ENCODE measurements around the gene AFF3.

The AFF3 gene

DNA sequence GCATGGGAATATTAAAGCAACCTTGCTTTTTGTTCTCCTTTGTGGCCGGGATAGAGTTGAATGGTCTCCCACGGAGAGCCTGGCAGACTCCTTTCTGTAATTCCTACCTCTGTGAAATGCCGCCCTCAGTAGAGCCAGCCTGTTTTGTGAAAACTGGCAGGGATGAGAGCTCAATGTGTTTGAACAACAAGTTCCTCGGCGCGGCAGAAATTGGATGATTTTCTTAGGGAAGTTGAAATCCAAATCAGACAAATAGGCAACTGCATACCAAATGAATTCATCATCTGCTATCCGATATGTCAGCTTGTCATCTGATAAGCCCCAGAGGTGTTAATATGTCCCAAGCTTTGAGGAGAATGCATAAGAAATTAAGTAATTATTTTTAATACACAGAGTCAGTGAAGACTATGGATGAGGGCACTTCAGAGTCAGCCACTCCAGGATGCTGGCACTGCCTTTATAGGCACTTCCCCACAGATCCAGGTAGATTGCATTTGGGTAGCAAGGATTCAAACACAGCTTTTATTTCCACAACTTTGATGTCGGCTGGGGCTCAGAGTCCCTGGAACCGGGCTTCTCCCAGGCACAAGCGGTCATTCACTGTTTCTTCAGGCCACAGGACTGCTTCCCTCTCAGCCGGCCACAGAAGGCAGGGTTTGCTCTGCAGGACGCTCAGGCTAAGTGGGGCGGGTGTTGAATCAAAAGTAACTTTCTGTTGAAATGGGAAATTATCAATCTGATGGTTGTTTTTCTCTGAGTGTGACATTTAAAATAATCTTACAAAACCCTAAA, 569.8 kb downstream of the AFF3 start:
- Histone ChIP-seq H3K4me3 (no peak overlapping the region), H3K36me3 (peaks cover 17% of the 10 kb centered on the region; the same call in 1 of the 2 replicates), H3K4me2 (no peak overlapping the region), H3K27me3 (no peaks in the 10 kb centered on the region), H4K20me1 (no peaks in the 10 kb centered on the region), H3K4me1 (peaks cover 11% of the 10 kb centered on the region), H3K27ac (no peak overlapping the region), H3K9me3 (no peaks in the 10 kb centered on the region), H3K9ac (no peak overlapping the region)
- TF ChIP-seq Cebpa-rat (IDR thresholded peaks at IDR 0.05) = no peak

DNA sequence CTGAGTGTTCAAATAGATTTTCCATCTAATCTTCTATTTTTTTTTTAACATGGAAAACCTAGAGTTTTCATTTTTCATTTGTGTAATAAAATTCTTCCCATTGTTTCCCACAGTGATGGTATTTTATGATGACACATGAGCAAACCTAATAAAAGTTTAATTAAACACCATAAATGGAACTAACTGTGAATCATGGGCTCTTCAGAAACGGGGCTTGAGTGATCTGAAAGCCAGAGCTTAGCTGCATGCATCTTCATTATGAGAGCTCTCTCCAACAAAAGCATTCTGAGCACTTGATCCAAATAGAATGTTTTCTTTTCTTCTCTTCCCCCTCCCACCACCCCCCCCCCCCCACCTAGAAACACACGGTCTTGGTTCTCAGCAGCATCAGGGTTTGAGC, 570.4 kb downstream of the AFF3 start:
- H3K27ac ChIP-seq = no peak overlapping the region
- H3K36me3 ChIP-seq = peaks cover 16% of the 10 kb centered on the region; the same call in 1 of the 2 replicates
- H4K20me1 ChIP-seq = no peaks in the 10 kb centered on the region

DNA sequence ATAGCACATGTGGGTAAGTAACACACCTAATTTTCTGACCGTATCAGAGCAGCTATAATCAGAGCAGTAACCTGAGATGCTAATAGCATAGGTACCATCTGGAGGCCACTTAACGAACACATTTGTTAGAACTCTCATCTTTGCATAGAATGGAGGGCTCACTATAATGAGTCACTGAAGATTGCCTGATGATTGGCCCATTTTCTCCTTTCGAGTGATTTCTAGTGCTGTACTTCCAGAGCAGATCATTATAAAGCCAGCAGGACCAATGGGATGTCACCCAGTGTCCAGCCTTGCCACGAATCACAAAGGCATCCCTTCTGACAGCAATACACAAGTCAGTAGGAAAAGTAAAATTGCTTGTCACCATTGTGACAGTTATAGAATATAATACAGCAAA, 570.9 kb downstream of the AFF3 start:
- Histone ChIP-seq H3K9me3 (no peaks in the 10 kb centered on the region), H3K4me3 (no peak overlapping the region), H3K4me1 (peaks cover 1% of the 10 kb centered on the region), H3K27me3 (no peaks in the 10 kb centered on the region), H4K20me1 (no peaks in the 10 kb centered on the region), H3K36me3 (peaks cover 16% of the 10 kb centered on the region; the same call in 1 of the 2 replicates), H3K9ac (no peak overlapping the region), H3K4me2 (no peak overlapping the region), H3K27ac (no peak overlapping the region)
- no peak for TF ChIP-seq Cebpa-rat (IDR thresholded peaks at IDR 0.05)

More for the DNA sequence above, 570.4 kb downstream of the AFF3 start:
- Histone ChIP-seq H3K9me3 (no peaks in the 10 kb centered on the region), H3K4me3 (no peak overlapping the region), H3K4me1 (peaks cover 5% of the 10 kb centered on the region), H3K4me2 (no peak overlapping the region), H3K9ac (no peak overlapping the region), H3K27me3 (no peaks in the 10 kb centered on the region)
- no peak for TF ChIP-seq Cebpa-rat (IDR thresholded peaks at IDR 0.05)

DNA sequence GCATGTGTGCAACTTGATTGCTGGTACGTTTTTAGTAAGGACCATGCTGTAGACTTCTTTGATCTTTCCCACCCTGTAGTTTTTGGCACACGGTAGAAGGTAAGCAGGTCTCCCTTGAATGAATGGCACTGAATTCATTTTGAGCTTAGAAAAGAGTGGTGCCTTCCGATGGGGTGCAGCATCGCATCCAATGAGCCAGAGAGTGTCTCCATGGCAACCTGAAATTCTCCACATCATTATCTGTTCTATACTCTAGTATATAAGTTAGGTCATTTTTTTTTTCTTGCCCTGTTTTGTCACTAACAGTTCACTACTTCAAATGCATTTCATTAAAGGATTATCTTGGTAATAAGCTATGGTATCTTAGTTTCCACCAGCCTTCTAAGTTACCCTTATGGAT, 571.4 kb downstream of the AFF3 start:
- Histone ChIP-seq H3K36me3 (peaks cover 16% of the 10 kb centered on the region; the same call in 1 of the 2 replicates), H3K4me3 (no peak overlapping the region), H3K27ac (no peak overlapping the region), H3K9me3 (no peaks in the 10 kb centered on the region), H3K4me1 (no peaks in the 10 kb centered on the region), H3K27me3 (no peaks in the 10 kb centered on the region), H3K9ac (no peak overlapping the region), H4K20me1 (no peaks in the 10 kb centered on the region), H3K4me2 (no peak overlapping the region)
- TF ChIP-seq Cebpa-rat (IDR thresholded peaks at IDR 0.05) = no peak

DNA sequence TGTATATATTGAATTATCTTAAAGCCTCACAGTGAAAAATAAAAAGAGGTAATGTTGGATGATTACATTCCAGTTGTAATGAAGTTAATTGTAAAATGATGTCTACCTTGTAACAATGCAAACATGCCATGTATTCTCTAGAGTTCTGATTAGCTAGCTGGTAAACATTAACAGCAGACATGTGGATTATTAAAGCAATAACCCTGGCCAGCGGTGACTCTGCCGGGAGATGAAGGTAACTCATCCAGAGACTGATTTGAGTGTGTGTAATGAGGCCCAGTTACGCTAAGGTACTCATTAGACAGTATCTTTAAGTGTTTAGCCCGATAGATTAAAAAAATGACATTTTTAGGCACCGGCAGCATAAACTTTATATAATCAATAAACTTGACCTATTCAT, 573.0 kb downstream of the AFF3 start:
- H4K20me1 ChIP-seq = no peaks in the 10 kb centered on the region
- no peak overlapping the region for H3K4me2 ChIP-seq
- no peak overlapping the region for H3K27ac ChIP-seq
- no peak overlapping the region for H3K4me3 ChIP-seq
- H3K27me3 ChIP-seq = no peaks in the 10 kb centered on the region
- no peaks in the 10 kb centered on the region for H3K4me1 ChIP-seq
- TF ChIP-seq Cebpa-rat (IDR thresholded peaks at IDR 0.05) = no peak
- H3K9me3 ChIP-seq = no peaks in the 10 kb centered on the region
- H3K9ac ChIP-seq = no peak overlapping the region
- peaks cover 16% of the 10 kb centered on the region; the same call in 1 of the 2 replicates for H3K36me3 ChIP-seq

DNA sequence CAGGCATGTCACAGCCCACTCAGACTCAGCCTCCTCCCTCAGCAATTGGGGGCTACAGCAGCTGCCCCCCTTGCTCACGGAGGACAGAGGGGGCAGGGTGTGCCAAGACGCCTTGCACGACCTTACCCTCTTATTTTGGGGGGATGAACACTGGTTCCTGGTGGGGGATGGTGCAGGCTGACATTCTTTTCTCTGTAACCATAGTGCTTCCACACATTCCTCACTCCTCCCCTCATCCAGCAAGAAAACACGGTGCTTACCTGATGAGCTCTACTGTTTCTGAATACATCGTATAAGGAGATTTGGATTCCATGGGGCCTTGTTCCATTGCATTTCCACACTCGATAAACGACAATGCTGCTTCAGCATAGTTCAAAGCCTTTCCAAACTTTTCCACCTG, 577.2 kb downstream of the AFF3 start:
- H3K9ac ChIP-seq = no peak overlapping the region
- no peaks in the 10 kb centered on the region for H3K4me1 ChIP-seq
- no peaks in the 10 kb centered on the region for H4K20me1 ChIP-seq
- H3K36me3 ChIP-seq = peaks cover 9% of the 10 kb centered on the region; the same call in 1 of the 2 replicates
- no peak overlapping the region for H3K4me3 ChIP-seq
- TF ChIP-seq Cebpa-rat (IDR thresholded peaks at IDR 0.05) = no peak
- H3K4me2 ChIP-seq = no peak overlapping the region
- H3K27ac ChIP-seq = no peak overlapping the region
- H3K27me3 ChIP-seq = no peaks in the 10 kb centered on the region
- H3K9me3 ChIP-seq = no peaks in the 10 kb centered on the region

DNA sequence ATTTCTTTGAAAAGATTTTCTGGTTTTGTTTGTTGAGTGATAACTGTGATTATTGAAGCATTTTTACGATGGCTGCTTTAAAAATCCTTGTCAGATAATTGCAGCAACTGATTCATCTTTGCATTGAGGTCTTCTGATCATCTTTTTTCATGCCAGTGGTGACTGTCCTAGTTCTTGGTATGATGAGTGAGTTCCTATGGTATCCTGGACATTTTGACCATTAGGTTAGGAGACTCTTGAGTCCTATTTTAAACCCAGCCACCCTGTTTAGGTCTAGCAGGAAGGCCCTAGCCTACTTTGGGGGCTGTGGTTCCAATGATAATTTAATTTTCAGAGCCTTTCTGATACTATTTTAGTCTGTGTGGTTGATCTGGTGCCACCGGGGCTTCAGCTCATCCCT, 579.9 kb downstream of the AFF3 start:
- TF ChIP-seq Cebpa-rat (IDR thresholded peaks at IDR 0.05) = no peak
- Histone ChIP-seq H3K27me3 (no peaks in the 10 kb centered on the region), H3K27ac (no peak overlapping the region), H3K4me2 (no peak overlapping the region), H3K4me3 (no peak overlapping the region), H3K9ac (no peak overlapping the region), H3K36me3 (peaks cover 3% of the 10 kb centered on the region; the same call in 1 of the 2 replicates), H4K20me1 (no peaks in the 10 kb centered on the region), H3K4me1 (no peaks in the 10 kb centered on the region), H3K9me3 (no peaks in the 10 kb centered on the region)

DNA sequence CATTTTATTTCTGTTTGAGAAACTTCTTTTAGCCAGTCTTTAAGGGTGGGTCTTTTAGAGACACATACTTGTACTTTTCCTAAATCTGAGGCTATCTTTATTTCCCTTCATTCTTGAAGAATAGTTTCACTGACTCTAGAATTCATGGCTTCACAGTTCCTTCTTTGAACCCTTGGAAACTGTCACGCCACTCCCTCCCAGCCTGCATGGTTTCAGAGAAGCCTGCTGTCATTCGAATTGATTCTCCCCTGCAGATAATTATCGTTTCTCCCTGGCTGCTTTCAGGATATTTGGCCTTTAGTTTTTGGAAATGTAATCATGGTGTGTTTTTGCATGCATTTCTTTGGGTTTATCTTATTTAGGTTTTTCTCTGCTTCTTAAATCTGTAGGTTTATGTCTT, 580.6 kb downstream of the AFF3 start:
- H3K27ac ChIP-seq = no peak overlapping the region
- H4K20me1 ChIP-seq = no peaks in the 10 kb centered on the region
- H3K36me3 ChIP-seq = no peaks in the 10 kb centered on the region
- H3K4me1 ChIP-seq = no peaks in the 10 kb centered on the region
- H3K4me2 ChIP-seq = no peak overlapping the region
- H3K27me3 ChIP-seq = no peaks in the 10 kb centered on the region
- H3K4me3 ChIP-seq = no peak overlapping the region
- H3K9me3 ChIP-seq = no peaks in the 10 kb centered on the region
- no peak overlapping the region for H3K9ac ChIP-seq
- no peak for TF ChIP-seq Cebpa-rat (IDR thresholded peaks at IDR 0.05)

DNA sequence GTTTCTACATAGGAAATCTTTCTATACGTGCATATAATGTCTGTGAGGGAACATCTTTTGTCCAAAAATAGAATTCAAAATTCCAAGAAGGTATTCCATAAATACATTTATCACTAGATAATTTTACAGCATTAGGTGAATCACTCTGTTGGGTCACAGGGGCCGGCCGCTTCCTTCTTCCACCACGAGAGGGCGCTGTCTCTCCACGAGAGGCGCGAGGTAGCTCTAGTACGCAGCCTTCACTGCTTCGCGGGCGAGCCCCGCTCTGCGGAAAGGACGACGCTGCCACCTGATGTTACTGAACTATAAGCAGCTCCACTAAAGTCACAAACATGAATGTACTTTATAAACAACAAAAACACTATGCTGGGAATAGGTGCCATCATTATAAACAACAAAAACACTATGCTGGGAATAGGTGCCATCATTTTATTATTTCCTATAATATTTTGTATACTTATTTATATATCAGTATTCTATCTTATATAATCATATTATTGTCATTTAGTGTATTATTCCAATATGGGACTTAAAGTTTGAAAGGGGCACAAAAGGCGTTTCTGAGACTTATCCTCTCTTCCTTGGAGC, 583.2 kb downstream of the AFF3 start:
- H3K9ac ChIP-seq = no peak overlapping the region
- H3K4me2 ChIP-seq = no peak overlapping the region
- TF ChIP-seq Cebpa-rat (IDR thresholded peaks at IDR 0.05) = no peak
- no peak overlapping the region for H3K27ac ChIP-seq
- no peak overlapping the region for H3K4me3 ChIP-seq
- H3K27me3 ChIP-seq = no peaks in the 10 kb centered on the region
- H3K4me1 ChIP-seq = no peaks in the 10 kb centered on the region
- H3K9me3 ChIP-seq = no peaks in the 10 kb centered on the region
- H3K36me3 ChIP-seq = peaks cover 6% of the 10 kb centered on the region; the same call in 1 of the 2 replicates
- H4K20me1 ChIP-seq = no peaks in the 10 kb centered on the region

DNA sequence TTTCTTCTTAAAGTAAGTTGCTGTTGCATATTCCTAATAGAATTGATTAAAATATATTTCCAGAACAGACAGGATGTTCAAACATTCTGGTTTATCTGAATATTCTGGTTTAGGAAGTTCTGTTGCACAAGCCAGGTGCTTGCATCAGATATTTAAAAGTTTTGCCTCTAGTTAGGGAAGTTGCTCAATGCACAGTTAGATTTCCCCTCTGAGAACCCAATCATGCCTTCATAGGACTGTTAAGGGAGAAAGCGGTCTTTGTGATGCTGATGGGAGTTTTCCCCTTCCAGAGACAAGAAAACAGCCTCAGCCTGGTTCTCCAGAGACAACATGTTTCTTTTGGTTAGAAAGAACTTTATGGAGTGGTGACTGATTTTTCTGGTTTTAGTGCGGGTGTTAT, 587.0 kb downstream of the AFF3 start:
- Histone ChIP-seq H3K4me1 (no peaks in the 10 kb centered on the region), H3K9me3 (no peaks in the 10 kb centered on the region), H3K36me3 (peaks cover 40% of the 10 kb centered on the region; the same call in 1 of the 2 replicates), H3K9ac (no peak overlapping the region), H4K20me1 (no peaks in the 10 kb centered on the region), H3K4me2 (no peak overlapping the region), H3K4me3 (no peak overlapping the region), H3K27ac (no peak overlapping the region), H3K27me3 (no peaks in the 10 kb centered on the region)
- TF ChIP-seq Cebpa-rat (IDR thresholded peaks at IDR 0.05) = no peak

All from BLaER1 (cell line).